Stimulated activated CD4-positive, alpha-beta T cell treated with anti-CD3 and anti-CD28 coated beads, Interleukin-1b, Interleukin-23, amount 100 ng/mL, for 1 hour (primary cell): ENCODE results near the gene C4orf46.

ENCODE experiments used
- DNase-seq, 2 donors: peaks; one replicate each; pipeline ENCODE4 v3.0.0-alpha.2; 2020; ENCODE audit warnings: low read depth in 2 of 2

C4orf46 gene

DNA sequence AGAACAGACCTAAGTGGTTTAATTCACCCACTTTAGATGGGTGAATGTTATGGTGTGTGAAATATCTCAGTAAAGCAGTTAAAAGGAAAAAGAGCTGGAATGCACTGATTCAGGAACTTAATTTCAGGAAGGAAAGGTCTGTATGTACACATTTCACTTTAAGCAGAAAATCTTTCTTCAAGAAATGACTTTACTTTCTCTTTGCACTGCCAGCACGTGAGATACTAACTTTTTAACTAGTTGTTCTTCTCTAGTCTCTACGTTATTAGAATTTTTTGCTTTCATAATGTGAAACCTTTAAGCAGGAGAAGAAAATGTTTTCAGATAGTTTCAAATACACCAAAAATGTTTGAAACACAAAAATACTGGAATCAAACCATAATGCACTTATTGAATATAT lies 18.8 kb downstream of the C4orf46 start:
- no peak for DNase-seq

DNA sequence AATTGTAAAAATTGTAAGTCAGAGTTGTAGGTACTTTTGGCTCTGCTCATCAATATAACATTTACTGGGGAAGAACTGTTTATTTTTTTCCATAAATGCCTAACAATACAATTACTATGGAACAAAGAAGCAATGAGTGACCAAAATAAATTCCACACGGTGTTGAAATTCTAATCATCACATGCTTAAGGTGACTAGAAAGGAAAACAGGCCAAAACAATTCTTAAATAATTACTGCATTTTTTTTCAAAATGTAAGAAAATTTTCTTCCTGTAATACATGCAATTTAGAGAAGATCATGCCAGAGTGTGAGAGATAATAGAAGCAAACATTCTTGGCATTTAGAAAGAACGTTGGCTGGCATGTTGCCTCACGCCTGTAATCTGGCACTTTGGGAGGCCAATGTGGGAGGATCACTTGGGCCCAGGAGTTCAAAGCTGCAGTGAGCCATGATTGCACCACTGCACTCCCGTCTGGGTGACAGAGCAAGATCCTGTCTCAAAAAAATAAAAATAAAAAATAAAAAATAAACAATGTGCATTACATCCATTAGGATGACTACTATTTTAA lies 22.5 kb downstream of the C4orf46 start:
- DNase-seq, result no peak

DNA sequence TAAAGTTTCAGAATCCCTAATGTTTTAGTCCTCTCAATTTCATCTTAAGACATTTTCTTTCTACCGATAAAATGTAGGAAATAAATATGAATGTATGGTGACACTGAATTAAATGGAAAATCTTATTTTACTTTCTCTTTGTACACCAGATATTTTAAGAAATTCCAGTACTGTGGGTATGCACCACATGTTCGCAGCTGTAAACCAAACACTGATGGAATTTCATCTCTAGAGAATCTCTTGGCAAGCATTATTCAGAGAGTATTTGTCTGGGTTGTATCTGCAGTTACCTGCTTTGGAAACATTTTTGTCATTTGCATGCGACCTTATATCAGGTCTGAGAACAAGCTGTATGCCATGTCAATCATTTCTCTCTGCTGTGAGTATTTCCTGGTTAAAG lies 26.9 kb downstream of the C4orf46 start:
- no peak for DNase-seq

DNA sequence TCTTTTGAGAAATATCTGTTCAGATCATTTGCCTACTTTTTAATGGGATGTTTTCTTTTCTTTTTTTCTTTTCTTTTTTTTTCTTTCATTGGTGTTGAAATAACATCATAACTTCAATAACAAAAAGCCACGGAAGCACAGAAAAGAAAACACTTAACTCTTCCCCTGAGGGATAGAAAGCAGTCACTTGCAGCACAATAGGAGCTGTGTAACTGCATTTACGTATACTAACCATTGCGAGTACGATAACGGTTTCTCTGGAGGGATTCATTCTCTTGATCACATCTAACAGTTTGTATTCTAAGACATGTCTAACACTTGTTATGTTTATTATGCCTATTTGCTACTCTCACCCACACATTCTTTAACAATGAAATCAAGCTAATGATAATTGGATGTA lies 27.3 kb downstream of the C4orf46 start:
- no peak for DNase-seq

DNA sequence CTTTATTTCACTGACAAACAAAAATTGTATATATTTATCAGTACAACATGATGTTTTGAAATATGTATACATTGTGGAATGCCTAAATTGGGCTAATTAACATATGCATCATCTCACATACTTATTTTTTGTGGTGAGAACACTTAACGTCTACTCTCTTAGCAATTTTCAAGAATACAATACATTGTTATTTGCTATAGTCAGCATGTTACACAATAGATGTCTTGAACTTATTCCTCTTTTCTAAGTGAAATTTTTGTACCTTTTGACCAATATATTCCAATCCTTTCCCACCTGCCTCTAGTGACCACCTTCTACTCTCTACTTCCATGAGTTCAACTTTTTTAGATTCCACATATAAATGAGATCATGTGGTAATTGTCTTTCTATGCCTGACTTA lies 35.1 kb downstream of the C4orf46 start:
- DNase-seq, result no peak

DNA sequence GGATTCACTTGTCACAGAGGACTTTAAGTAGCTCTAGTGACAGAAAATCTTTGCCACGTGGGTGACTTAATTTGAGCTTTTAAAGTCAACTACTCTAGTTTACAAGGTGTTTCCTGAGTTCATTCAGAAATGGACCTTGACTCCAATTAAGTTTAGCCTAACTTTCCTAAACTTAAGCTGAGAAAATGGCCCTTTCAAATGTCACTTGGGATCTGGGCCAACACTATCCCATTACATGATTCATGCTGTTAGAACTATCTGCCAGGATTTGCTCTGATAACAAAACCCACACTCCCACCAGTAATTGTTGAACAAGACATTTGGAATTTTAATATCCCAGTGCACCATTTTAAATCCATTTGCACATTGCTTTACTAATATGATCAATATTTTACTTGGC lies 40.8 kb downstream of the C4orf46 start:
- no peak for DNase-seq

DNA sequence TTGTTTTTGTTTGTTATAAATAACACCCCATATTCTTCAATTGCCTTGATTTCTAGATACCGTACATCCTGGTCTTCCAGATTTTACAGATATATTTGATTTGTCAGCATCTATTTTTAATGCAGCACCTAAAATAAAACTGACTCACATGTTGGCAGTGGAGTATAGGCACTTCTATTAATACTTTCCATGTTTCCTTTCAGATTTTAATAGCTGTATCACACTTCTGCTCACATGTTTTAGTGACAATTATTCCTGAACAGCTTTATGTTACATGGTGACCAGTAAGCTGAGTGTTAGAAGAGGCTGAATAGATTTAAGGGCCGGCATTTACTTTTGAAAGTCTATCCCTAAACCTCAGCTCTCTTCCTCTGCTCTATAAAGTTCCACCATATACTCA lies 46.1 kb downstream of the C4orf46 start:
- no peak for DNase-seq

DNA sequence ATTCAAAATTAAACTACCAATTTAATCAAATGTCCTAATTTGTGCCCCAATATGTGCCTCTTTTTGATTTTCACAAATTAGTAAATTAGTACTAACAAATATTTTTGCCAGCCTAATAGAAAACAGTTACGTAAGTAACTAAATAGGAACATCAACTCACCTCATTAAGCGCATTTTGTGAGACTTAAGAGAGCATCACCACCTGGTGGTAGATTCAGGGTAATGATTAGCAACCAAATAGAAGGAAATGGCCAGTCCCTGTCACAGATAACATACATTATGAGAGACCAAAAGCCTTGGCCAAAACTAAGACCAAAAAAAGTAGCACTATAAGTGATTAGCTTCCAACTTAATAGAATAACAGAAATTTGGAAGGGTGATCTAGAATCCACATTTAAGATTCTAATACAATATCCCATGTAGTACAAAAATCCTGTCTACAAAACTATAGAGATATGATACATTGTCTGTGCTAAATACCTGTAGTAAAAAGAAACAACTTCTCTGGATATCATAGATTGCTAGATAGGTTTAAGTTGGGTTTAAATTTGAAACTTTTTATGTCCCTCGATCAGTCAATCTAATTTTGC lies 46.7 kb downstream of the C4orf46 start:
- DNase-seq, result no peak

DNA sequence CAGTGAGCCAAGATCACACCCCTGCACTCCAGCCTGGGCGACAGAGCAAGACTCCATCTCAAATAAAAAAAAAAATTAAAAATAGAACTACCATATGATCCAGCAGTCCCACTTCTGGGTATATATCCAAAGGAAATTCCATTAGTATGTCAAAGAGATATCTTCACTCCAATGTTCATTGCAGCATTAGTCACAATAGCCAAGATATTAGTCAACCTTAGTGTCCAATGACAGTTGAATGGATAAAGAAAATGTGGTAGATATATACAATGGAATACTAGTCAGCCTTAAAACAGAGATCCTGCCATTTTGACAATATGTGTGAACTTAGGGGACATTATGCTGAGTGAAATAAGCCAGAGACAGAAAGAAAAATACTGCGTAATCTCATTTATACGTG lies 49.4 kb downstream of the C4orf46 start:
- DNase-seq, result no peak

DNA sequence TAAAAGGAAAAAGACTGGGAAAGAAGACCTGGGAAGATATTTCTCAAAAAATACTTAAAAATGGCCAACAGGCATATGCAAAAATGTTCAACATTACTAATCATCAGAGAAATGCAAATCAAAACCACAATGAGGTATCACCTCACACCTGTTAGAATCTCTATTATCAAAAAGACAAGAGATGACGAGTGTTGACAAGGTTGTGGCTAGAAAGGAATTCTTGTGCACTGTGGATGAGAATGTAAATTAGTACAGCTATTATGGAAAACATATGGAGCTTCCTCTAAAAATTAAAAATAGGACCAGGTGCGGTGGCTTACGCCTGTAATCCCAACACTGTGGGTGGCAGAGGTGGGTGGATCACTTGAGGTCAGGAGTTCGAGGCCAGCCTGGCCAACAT lies 50.0 kb downstream of the C4orf46 start:
- DNase-seq, result no peak

DNA sequence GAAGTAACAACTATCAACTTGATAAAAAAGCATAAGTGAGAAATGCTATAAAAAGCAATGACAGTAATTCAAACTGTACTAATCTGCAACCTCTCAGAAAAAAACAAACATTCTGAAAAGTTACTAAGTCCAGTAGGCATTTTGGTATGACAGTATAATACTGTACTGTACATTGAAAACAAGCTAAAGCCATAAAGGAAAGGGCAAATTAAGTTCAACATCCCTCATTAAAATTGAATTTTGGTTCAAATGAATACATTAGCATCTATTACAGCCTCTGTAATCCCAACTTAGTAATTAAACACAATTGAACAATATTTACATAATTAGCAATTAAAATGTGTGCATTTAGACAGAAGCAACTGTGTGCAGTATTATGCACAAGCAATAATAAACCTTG lies 53.7 kb downstream of the C4orf46 start:
- DNase-seq, result no peak
